Keratinocyte (primary cell): ENCODE measurements around the gene U2AF1L4.

Source experiments
- CTCF ChIP-seq, 3 experiments: IDR thresholded peaks in 1 of 3; conservative IDR thresholded peaks in 1 of 3; optimal IDR thresholded peaks in 1 of 3; 2 replicates in 2 of 3; 3 replicates in 1 of 3; pipeline versions ENCODE3 to v1.5.1; 2011; ENCODE audit warnings: low read length in 3 of 3, mild to moderate bottlenecking in 3 of 3, moderate library complexity in 2 of 3, control low read depth in 1 of 3, inconsistent platforms in 1 of 3; ENCODE audit not compliant: insufficient read depth in 2 of 3; ENCODE audit errors: extremely low read depth in 1 of 3
- EZH2 ChIP-seq: IDR thresholded peaks from one replicate; pipeline ENCODE4 v1.6.1; 2012; ENCODE audit warnings: inconsistent platforms, mild to moderate bottlenecking, low read length, moderate library complexity

DNA sequence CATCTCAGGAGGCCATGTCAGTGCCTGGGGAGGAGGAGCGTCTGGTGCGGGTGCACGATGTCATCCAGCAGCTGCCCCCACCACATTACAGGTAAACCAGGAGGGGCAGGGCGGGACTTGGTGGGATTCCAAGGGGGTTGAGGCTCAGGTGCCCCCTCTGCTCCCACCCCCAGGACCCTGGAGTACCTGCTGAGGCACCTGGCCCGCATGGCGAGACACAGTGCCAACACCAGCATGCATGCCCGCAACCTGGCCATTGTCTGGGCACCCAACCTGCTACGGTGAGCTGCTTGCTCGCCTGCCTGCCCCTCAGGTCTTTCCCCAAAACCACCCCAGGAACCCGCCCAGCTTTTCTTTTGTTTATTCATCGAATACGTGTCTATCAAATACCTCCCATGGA lies 37.4 kb upstream of the U2AF1L4 start:
- TF ChIP-seq CTCF (optimal IDR thresholded peaks at IDR 0.05 in 1 of 3, IDR thresholded peaks at IDR 0.05 in 1 of 3, conservative IDR thresholded peaks at IDR 0.05 in 1 of 3; ENCODE audit: extremely low read depth in 1 of 3, insufficient read depth in 2 of 3, low read length in 3 of 3) (no peak), EZH2 (no peak)
